ENCODE data around the gene GAPVD1. TPM values are rescaled to one million over a fixed set of nuclear protein-coding genes. Genes with fewer than 3 reads are reported as not detected.
A peak's percentile ranks its signal among the peaks of the same experiment; 100 is the strongest.

GAPVD1 gene
- total and polyA plus RNA-seq, 12 donors = 6.9 to 40.0 (median 34.5) TPM

- intact Hi-C loops (cut with DNase I) = loop anchor here in 3 of 10 donors (1.0 to 10.0 kb wide), 5 partner anchors 20 to 134 kb away; partner anchors contain the start of genes GAPVD1 (in 2 of the 3) and RABEPK (in 2 of the 3)
- no peaks in the 10 kb centered on the region for H3K9me3 ChIP-seq
- 0% methylated on average over 54 to 59 of the region's 59 CpGs for WGBS, 2 donors
- peaks cover 22 to 55% (median 47%) of the 10 kb centered on the region in 9 donors for H3K4me1 ChIP-seq
- ATAC-seq (peak; percentile 97 to 99 (median 98)), DNase-seq (peak; percentile 99 to 100)
- peak within 1 kb of the TSS; percentile 78 to 98 (median 96) for H3K27ac ChIP-seq
- peaks cover 0 to 41% (median 37%) of the 10 kb centered on the region in 9 donors for H3K36me3 ChIP-seq
- H3K4me3 ChIP-seq = peak within 1 kb of the TSS; percentile 79 to 99 (median 86)
- peak in 5 of 9 donors; percentile 19 to 50 (median 31) for TF ChIP-seq CTCF (IDR thresholded peaks at IDR 0.05)
- no peaks in the 10 kb centered on the region for H3K27me3 ChIP-seq
Observed at GRCh38 chr9:125241000-125241862, 20.4 kb upstream of the GAPVD1 start, which contains the start of gene HSPA5. TSS of gene HSPA5 (minus strand) at chr9:125241343. CDS start at chr9:125241126, 217 bp downstream.

- ATAC-seq (peak; percentile 1 to 26 (median 6)), DNase-seq (peak; percentile 29 to 34)
- TF ChIP-seq CTCF (IDR thresholded peaks at IDR 0.05) = no peak
- peaks cover 20 to 47% (median 38%) of the 10 kb centered on the region in 9 donors for H3K4me1 ChIP-seq
- H3K36me3 ChIP-seq = peaks cover 0 to 32% (median 28%) of the 10 kb centered on the region in 9 donors
- H3K27me3 ChIP-seq = no peaks in the 10 kb centered on the region
- H3K27ac ChIP-seq = peak overlapping the region; percentile 78 to 98 (median 93)
- 21 to 24% methylated on average over 27 of the region's 27 CpGs for WGBS, 2 donors
- intact Hi-C loops (cut with DNase I) = loop anchor here in 3 of 10 donors (1.0 to 10.0 kb wide), 5 partner anchors 19 to 133 kb away; partner anchors contain the start of genes GAPVD1 (in 2 of the 3) and RABEPK (in 2 of the 3)
- peak overlapping the region; percentile 55 to 93 (median 82) for H3K4me3 ChIP-seq
- H3K9me3 ChIP-seq = no peaks in the 10 kb centered on the region
Observed at GRCh38 chr9:125241863-125242739, 19.5 kb upstream of the GAPVD1 start.

DNA sequence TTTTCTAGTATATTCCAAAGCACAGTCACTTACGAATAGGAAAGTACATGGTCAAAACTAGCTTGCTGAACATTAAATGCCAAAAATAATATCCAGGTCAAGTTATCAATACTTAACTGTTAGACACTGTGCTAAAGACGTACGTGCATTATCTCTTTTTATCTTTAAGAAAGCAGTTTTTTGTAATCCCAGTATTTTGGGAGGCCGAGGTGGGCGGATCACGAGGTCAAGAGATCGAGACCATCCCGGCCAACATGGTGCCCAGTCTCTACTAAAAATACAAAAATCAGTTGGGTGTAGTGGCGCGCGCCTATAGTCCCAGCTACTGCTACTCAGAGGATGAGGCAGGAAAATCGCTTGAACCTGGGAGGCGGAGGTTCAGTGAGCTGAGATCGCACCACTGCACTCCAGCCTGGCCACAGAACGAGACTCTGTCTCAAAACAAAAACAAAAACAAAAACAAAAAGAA, 17.8 kb upstream of the GAPVD1 start:
- ATAC-seq = no peak
- no peak overlapping the region for H3K4me3 ChIP-seq
- H3K9me3 ChIP-seq = no peaks in the 10 kb centered on the region
- no peak for TF ChIP-seq CTCF (IDR thresholded peaks at IDR 0.05)
- peaks cover 0 to 15% (median 11%) of the 10 kb centered on the region in 9 donors for H3K36me3 ChIP-seq
- peaks cover 12 to 29% (median 21%) of the 10 kb centered on the region in 9 donors for H3K4me1 ChIP-seq
- H3K27me3 ChIP-seq = no peaks in the 10 kb centered on the region
- no peak overlapping the region for H3K27ac ChIP-seq
- intact Hi-C loops (cut with DNase I) = loop anchor here in 3 of 10 donors (5.0 to 10.0 kb wide), 3 partner anchors 42 to 131 kb away; partner anchors contain the start of gene RABEPK (in 1 of the 3)
- no peak for DNase-seq
- WGBS, 2 donors = 88% methylated on average over 15 of the region's 15 CpGs
